OCI-LY7 (cell line): Measurements from ENCODE around the gene EXOC3L2. TPM values are rescaled to one million over a fixed set of nuclear protein-coding genes. Genes with fewer than 3 reads are reported as not detected.

ENCODE experiments used
- BruUV-seq: library from RNA; stranded (reverse); fragments of 400-500 nt; replicated peaks from 2 replicates; lab custom pipeline; 2021; lab: Mats Ljungman, UMichigan
- CTCF ChIA-PET: fragments of 300-600 bp; sonication (Branson Sonifier 250); formaldehyde crosslinking; loops from one replicate; lab custom pipeline; 2022; ENCODE audit warnings: antibody characterized with exemption; ENCODE audit not compliant: unreplicated experiment; lab: Charles Lee
- POLR2A ChIA-PET: fragments of 300-600 bp; sonication (Branson Sonifier 250); formaldehyde crosslinking; loops from one replicate; lab custom pipeline; 2022; ENCODE audit warnings: antibody characterized with exemption; lab: Charles Lee
- DNase-seq: peaks from one replicate; pipeline ENCODE4 v3.0.0-alpha.2; 2015; ENCODE audit warnings: low spot score
- H2AFZ ChIP-seq: fragments of 200-600 bp; sonication (generic), shearing (Covaris generic); 2 replicates; pipeline ENCODE4 v1.6.1; 2014; ENCODE audit warnings: mild to moderate bottlenecking, antibody characterized with exemption, low read length, moderate library complexity
- H3K27ac ChIP-seq: fragments of 200-600 bp; sonication (generic); 2 replicates; pipeline ENCODE4 v1.5.1; 2014; ENCODE audit warnings: mixed run types, low read depth, mild to moderate bottlenecking, moderate library complexity, low read length, inconsistent platforms; ENCODE audit not compliant: poor library complexity, severe bottlenecking
- H3K36me3 ChIP-seq: fragments of 200-600 bp; sonication (generic); 2 replicates; pipeline ENCODE4 v1.6.1; 2014; ENCODE audit warnings: mild to moderate bottlenecking, antibody characterized with exemption, low read length, moderate library complexity, mixed read lengths; ENCODE audit not compliant: insufficient read depth
- H3K4me1 ChIP-seq: fragments of 200-600 bp; sonication (generic); 2 replicates; pipeline ENCODE4 v1.5.1; 2014; ENCODE audit warnings: mild to moderate bottlenecking, low read length; ENCODE audit not compliant: insufficient read depth, poor library complexity, severe bottlenecking
- H3K4me2 ChIP-seq: fragments of 200-600 bp; sonication (generic); 2 replicates; pipeline ENCODE4 v1.6.1; 2014; ENCODE audit warnings: mild to moderate bottlenecking, low read length
- H3K4me3 ChIP-seq: fragments of 200-600 bp; sonication (generic); 2 replicates; pipeline ENCODE4 v1.5.1; 2014; ENCODE audit warnings: mild to moderate bottlenecking, low read depth, low read length; ENCODE audit not compliant: poor library complexity, severe bottlenecking
- H3K79me2 ChIP-seq: fragments of 200-600 bp; sonication (generic); 2 replicates; pipeline ENCODE4 v1.6.1; 2016; ENCODE audit warnings: low read depth, mild to moderate bottlenecking, low read length, moderate library complexity, mixed read lengths; ENCODE audit not compliant: insufficient read depth
- H3K9me2 ChIP-seq: fragments of 200-600 bp; sonication (generic); 2 replicates; pipeline ENCODE4 v1.6.1; 2016; ENCODE audit warnings: mild to moderate bottlenecking, low read length, mixed read lengths; ENCODE audit not compliant: insufficient read depth
- H3K9me3 ChIP-seq: fragments of 200-600 bp; sonication (generic); 2 replicates; pipeline ENCODE4 v1.6.1; 2014; ENCODE audit warnings: mild to moderate bottlenecking, mixed run types, low read length, mixed read lengths
- H4K20me1 ChIP-seq: fragments of 200-600 bp; sonication (generic); 2 replicates; pipeline ENCODE4 v1.6.1; 2014; ENCODE audit warnings: mild to moderate bottlenecking, antibody characterized with exemption, low read length, moderate library complexity, mixed read lengths; ENCODE audit not compliant: insufficient read depth
- CTCF ChIP-seq: fragments of 200-600 bp; sonication (generic); conservative IDR thresholded peaks from 2 replicates; pipeline ENCODE4 v1.5.1; 2014; ENCODE audit warnings: mild to moderate bottlenecking, antibody characterized with exemption, low read length, moderate library complexity, mixed read lengths
- EZH2phosphoT487 ChIP-seq: fragments of 200-600 bp; sonication (generic); IDR thresholded peaks from 2 replicates; pipeline ENCODE4 v1.6.1; 2018; ENCODE audit warnings: low read depth, borderline replicate concordance, mild to moderate bottlenecking, mixed run types, antibody characterized with exemption, low read length, moderate library complexity, mixed read lengths
- intact Hi-C: fragments of 100-400 bp; cut with micrococcal nuclease; formaldehyde crosslinking; loops from one replicate; pipeline ENCODE4 v1.10.0; 2022; ENCODE audit not compliant: unreplicated experiment
- total RNA-seq, 2 experiments: library from RNA; depleted of rRNA in 1 of 2; stranded (reverse); fragments of >200 nt in 1 of 2; shearing (Covaris generic) in 1 of 2; gene quantifications; 2 replicates each; pipeline ENCODE4 v1.2.3, GENCODE V29; 2014 to 2022

Gene EXOC3L2
- total RNA-seq, 2 experiments from 2014 or later, result not detected

- BruUV-seq, result no TSS peak
- intact Hi-C loops, result no loop called here
- Histone ChIP-seq H3K79me2 (no peaks in the 10 kb centered on the region), H3K4me1 (no peaks in the 10 kb centered on the region), H3K4me3 (no peak overlapping the region), H3K36me3 (no peaks in the 10 kb centered on the region), H2AFZ (no peak overlapping the region), H3K4me2 (no peak overlapping the region), H3K27ac (no peak overlapping the region), H3K9me3 (no peaks in the 10 kb centered on the region), H4K20me1 (no peaks in the 10 kb centered on the region), H3K9me2 (no peaks in the 10 kb centered on the region)
- DNase-seq, result no peak
- POLR2A ChIA-PET, result no interaction called here
- CTCF ChIA-PET, result no interaction called here
- no peak for TF ChIP-seq CTCF
- TF ChIP-seq EZH2phosphoT487, result no peak
Measured at GRCh38 chr19:45217957-45218334, 27.3 kb downstream of the EXOC3L2 start.

GRCh38 chr19:45217193-45217956, 27.8 kb downstream of the EXOC3L2 start:
- no peaks in the 10 kb centered on the region for H3K36me3 ChIP-seq
- H3K9me3 ChIP-seq, result no peaks in the 10 kb centered on the region
- no peaks in the 10 kb centered on the region for H3K9me2 ChIP-seq
- no peak for DNase-seq
- TF ChIP-seq CTCF, result no peak
- TF ChIP-seq EZH2phosphoT487, result no peak
- no peak overlapping the region for H2AFZ ChIP-seq
- intact Hi-C loops, result no loop called here
- no peak overlapping the region for H3K4me3 ChIP-seq
- H3K79me2 ChIP-seq, result no peaks in the 10 kb centered on the region
- no peaks in the 10 kb centered on the region for H4K20me1 ChIP-seq
- no peak overlapping the region for H3K27ac ChIP-seq
- H3K4me1 ChIP-seq, result no peaks in the 10 kb centered on the region
- ChIA-PET CTCF (no interaction called here), POLR2A (no interaction called here)
- H3K4me2 ChIP-seq, result no peak overlapping the region
- BruUV-seq, result no TSS peak

- Histone ChIP-seq H4K20me1 (no peaks in the 10 kb centered on the region), H3K9me3 (no peaks in the 10 kb centered on the region), H3K4me3 (no peak overlapping the region), H3K9me2 (no peaks in the 10 kb centered on the region), H3K79me2 (no peaks in the 10 kb centered on the region), H3K27ac (no peak overlapping the region), H3K36me3 (no peaks in the 10 kb centered on the region), H3K4me2 (no peak overlapping the region), H3K4me1 (no peaks in the 10 kb centered on the region), H2AFZ (no peak overlapping the region)
- TF ChIP-seq CTCF, result no peak
- TF ChIP-seq EZH2phosphoT487, result no peak
- intact Hi-C loops, result no loop called here
- ChIA-PET POLR2A (no interaction called here), CTCF (no interaction called here)
- DNase-seq, result no peak
- no TSS peak for BruUV-seq
Measured at GRCh38 chr19:45216667-45217066, 28.5 kb downstream of the EXOC3L2 start.
